ENCODE results near the gene TMEM132D. TPM values are rescaled to one million over a fixed set of nuclear protein-coding genes. Genes with fewer than 3 reads are reported as not detected.

TMEM132D gene
- total and polyA plus RNA-seq, 2 of the 8 experiments (the other 6 are each of a cell fraction or from before 2014, with no cell fraction given) = 3.5 to 10.1 TPM

DNA sequence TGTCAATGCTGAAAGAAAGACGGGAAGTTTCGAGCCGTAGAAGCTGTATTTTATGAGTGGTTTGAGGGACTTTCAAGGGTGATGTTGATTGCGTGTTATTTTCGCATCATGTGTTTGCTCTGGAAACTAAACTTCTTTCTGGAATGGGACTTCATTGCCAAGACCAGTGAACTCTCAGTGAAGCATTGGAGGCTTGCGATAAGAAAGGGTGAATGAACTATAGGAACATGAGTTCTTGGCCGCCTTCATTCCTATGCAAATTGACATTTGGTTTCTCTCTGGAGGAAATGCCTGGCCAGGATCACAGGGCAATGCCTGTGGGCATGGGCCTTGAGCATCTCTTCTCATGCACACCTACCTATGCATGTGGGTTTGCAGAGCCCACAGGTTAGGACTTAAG lies 677.8 kb downstream of the TMEM132D start (continued):
- no peak for TF ChIP-seq CHD7 (IDR thresholded peaks at IDR 0.05; ENCODE audit: insufficient replicate concordance, low read length)
- TF ChIP-seq ZNF274 (IDR thresholded peaks at IDR 0.05; ENCODE audit: borderline replicate concordance, extremely low read depth, low read length) = no peak
- no peak for TF ChIP-seq POLR2A (IDR thresholded peaks at IDR 0.05; ENCODE audit: control extremely low read depth in 1 of 2, low read depth in 2 of 2, low read length in 2 of 2)
- TF ChIP-seq SUZ12 (IDR thresholded peaks at IDR 0.05; ENCODE audit: low read length) = no peak
- TF ChIP-seq EP300 (IDR thresholded peaks at IDR 0.05; ENCODE audit: borderline replicate concordance in 1 of 2, low read depth in 2 of 2, low read length in 2 of 2) = no peak

Measured in H1 (cell line).